Stimulated activated CD4-positive, alpha-beta T cell treated with anti-CD3 and anti-CD28 coated beads, Interleukin-12 subunit alpha, Interleukin-12 subunit beta, amount 100 ng/mL, for 4 hours (primary cell): ENCODE measurements around the gene LACTB.
"Not testable (repeated sequence)": the region's sequence is repeated elsewhere in the genome, so short reads cannot be mapped to it uniquely, and the experiment has no call there.

Source experiments
- DNase-seq: peaks from one replicate; pipeline ENCODE4 v3.0.0-alpha.2; 2020

LACTB gene

GRCh38 chr15:63090472-63090871 is 31.2 kb upstream of the LACTB start:
- DNase-seq, result no peak

GRCh38 chr15:63090887-63091286 is 30.8 kb upstream of the LACTB start:
- no peak for DNase-seq

- no peak for DNase-seq
These were observed 29.8 kb upstream of the LACTB start for GRCh38 chr15:63091679-63092446.

- peak; percentile 66 for DNase-seq
These were observed 28.0 kb upstream of the LACTB start for GRCh38 chr15:63093486-63094205.

- no peak for DNase-seq
These were observed 27.1 kb upstream of the LACTB start for GRCh38 chr15:63094495-63094931.

GRCh38 chr15:63096178-63096577 is 25.5 kb upstream of the LACTB start:
- no peak for DNase-seq

- not testable (repeated sequence) for DNase-seq
These were observed 22.8 kb upstream of the LACTB start for GRCh38 chr15:63098901-63099300.

GRCh38 chr15:63099581-63099980 is 22.1 kb upstream of the LACTB start:
- not testable (repeated sequence) for DNase-seq

GRCh38 chr15:63103416-63103815 is 18.2 kb upstream of the LACTB start:
- DNase-seq, result no peak

- DNase-seq, result no peak
These were observed 16.9 kb upstream of the LACTB start for GRCh38 chr15:63104727-63105126.

GRCh38 chr15:63105354-63105753 is 16.3 kb upstream of the LACTB start:
- DNase-seq, result not testable (repeated sequence)

GRCh38 chr15:63107895-63108546 is 13.6 kb upstream of the LACTB start:
- DNase-seq, result no peak

GRCh38 chr15:63109498-63109897 is 12.2 kb upstream of the LACTB start:
- DNase-seq, result no peak

- no peak for DNase-seq
These were observed 11.7 kb upstream of the LACTB start for GRCh38 chr15:63109920-63110319.

- no peak for DNase-seq
These were observed 11.1 kb upstream of the LACTB start for GRCh38 chr15:63110428-63111026.

- no peak for DNase-seq
These were observed 10.2 kb upstream of the LACTB start for GRCh38 chr15:63111481-63111880.

- DNase-seq, result no peak
These were observed 8.8 kb upstream of the LACTB start for GRCh38 chr15:63112871-63113270.

- no peak for DNase-seq
These were observed 7.2 kb upstream of the LACTB start for GRCh38 chr15:63114465-63114864.

- no peak for DNase-seq
These were observed 2.8 kb upstream of the LACTB start for GRCh38 chr15:63118854-63119253.

- peak; percentile 53 for DNase-seq
These were observed 578 bp downstream of the LACTB start for GRCh38 chr15:63122002-63122875.

GRCh38 chr15:63124506-63124905 is 2.8 kb downstream of the LACTB start:
- DNase-seq, result no peak

- DNase-seq, result no peak
These were observed 5.1 kb downstream of the LACTB start for GRCh38 chr15:63126726-63127125.
